Neural progenitor cell (in vitro differentiated cells): ENCODE results near the gene HS3ST5.

Source experiments
- EZH2 ChIP-seq: fragments of 200-600 bp; sonication (generic); IDR thresholded peaks from 2 replicates; pipeline ENCODE4 v1.6.1; 2017; ENCODE audit warnings: antibody characterized with exemption, mild to moderate bottlenecking, moderate library complexity
- EZH2phosphoT487 ChIP-seq: fragments of 200-600 bp; sonication (generic); IDR thresholded peaks from 2 replicates; pipeline ENCODE4 v1.6.1; 2017; ENCODE audit warnings: antibody characterized with exemption
- TF ChIP-seq, protein P1 (sequence below): fragments of 200-600 bp; sonication (generic); IDR thresholded peaks from 2 replicates; pipeline ENCODE4 v1.5.1; 2017; ENCODE audit warnings: antibody characterized with exemption, mild to moderate bottlenecking

DNA sequence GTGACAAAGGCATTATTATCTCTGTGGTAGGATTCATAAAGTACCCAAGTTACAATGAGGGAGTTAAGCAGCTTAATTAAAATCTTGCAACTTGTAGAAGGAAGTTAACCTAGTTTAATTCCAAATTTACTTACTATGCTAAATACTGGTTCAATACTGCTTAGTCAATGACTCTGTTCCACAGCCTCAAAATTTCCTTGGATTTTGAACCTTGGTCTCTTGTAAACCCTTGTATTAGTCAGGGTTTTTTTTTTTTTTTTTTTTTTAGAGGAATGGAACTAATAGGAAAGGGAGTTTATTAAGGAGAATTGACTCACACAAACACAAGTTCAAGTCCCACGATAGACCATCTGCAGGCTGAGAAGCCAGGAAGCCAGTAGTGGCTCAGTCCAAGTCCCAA, 163.4 kb downstream of the HS3ST5 start:
- TF ChIP-seq, protein P1, sequence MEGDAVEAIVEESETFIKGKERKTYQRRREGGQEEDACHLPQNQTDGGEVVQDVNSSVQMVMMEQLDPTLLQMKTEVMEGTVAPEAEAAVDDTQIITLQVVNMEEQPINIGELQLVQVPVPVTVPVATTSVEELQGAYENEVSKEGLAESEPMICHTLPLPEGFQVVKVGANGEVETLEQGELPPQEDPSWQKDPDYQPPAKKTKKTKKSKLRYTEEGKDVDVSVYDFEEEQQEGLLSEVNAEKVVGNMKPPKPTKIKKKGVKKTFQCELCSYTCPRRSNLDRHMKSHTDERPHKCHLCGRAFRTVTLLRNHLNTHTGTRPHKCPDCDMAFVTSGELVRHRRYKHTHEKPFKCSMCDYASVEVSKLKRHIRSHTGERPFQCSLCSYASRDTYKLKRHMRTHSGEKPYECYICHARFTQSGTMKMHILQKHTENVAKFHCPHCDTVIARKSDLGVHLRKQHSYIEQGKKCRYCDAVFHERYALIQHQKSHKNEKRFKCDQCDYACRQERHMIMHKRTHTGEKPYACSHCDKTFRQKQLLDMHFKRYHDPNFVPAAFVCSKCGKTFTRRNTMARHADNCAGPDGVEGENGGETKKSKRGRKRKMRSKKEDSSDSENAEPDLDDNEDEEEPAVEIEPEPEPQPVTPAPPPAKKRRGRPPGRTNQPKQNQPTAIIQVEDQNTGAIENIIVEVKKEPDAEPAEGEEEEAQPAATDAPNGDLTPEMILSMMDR: no peak
- no peak for TF ChIP-seq EZH2
- TF ChIP-seq EZH2phosphoT487: no peak
